ENCODE results near the gene B4GALT4.

GRCh38 chr3:119205209-119205608, 35.5 kb downstream of the B4GALT4 start:
- TF ChIP-seq CTCF (IDR thresholded peaks at IDR 0.05) (no peak), ZFX (IDR thresholded peaks at IDR 0.05; ENCODE audit: borderline replicate concordance) (no peak)

Data from 22Rv1 (cell line).